Chondrocyte (in vitro differentiated cells): ENCODE results near the gene RPL37A. TPM values are rescaled to one million over a fixed set of nuclear protein-coding genes. Genes with fewer than 3 reads are reported as not detected.

Experiments used
- DNase-seq: peaks from one replicate; pipeline ENCODE4 v3.0.0; 2021; ENCODE audit warnings: mixed read lengths, low spot score
- H3K27ac Mint-ChIP-seq: one replicate; pipeline ENCODE4 v1.8.0; 2021; ENCODE audit warnings: mild to moderate bottlenecking, moderate library complexity, mixed read lengths; ENCODE audit not compliant: unreplicated experiment
- H3K27me3 Mint-ChIP-seq: 2 replicates; pipeline ENCODE4 v1.8.0; 2021; ENCODE audit warnings: low read depth, mixed read lengths
- H3K36me3 Mint-ChIP-seq: 2 replicates; pipeline ENCODE4 v1.8.0; 2021; ENCODE audit warnings: low read depth, mixed read lengths
- H3K4me1 Mint-ChIP-seq: 2 replicates; pipeline ENCODE4 v1.8.0; 2021; ENCODE audit warnings: low read depth, mild to moderate bottlenecking, mixed read lengths
- H3K4me3 Mint-ChIP-seq: one replicate; pipeline ENCODE4 v1.8.0; 2021; ENCODE audit warnings: mild to moderate bottlenecking, moderate library complexity, mixed read lengths; ENCODE audit not compliant: unreplicated experiment
- H3K9me3 Mint-ChIP-seq: 2 replicates; pipeline ENCODE4 v1.8.0; 2021; ENCODE audit warnings: low read depth, mixed read lengths
- total RNA-seq: library from RNA; stranded (reverse); gene quantifications from 3 replicates; pipeline ENCODE4 v1.2.1, GENCODE V29; 2021
- TF ChIP-seq, protein P1 (sequence below): fragments of 200-600 bp; sonication (generic); IDR thresholded peaks from 2 replicates; pipeline ENCODE4 v1.5.0; 2021; ENCODE audit warnings: antibody characterized with exemption, mild to moderate bottlenecking, moderate library complexity

Gene RPL37A
- total RNA-seq, 1 donor from 2014 or later: 2,049 TPM

DNA sequence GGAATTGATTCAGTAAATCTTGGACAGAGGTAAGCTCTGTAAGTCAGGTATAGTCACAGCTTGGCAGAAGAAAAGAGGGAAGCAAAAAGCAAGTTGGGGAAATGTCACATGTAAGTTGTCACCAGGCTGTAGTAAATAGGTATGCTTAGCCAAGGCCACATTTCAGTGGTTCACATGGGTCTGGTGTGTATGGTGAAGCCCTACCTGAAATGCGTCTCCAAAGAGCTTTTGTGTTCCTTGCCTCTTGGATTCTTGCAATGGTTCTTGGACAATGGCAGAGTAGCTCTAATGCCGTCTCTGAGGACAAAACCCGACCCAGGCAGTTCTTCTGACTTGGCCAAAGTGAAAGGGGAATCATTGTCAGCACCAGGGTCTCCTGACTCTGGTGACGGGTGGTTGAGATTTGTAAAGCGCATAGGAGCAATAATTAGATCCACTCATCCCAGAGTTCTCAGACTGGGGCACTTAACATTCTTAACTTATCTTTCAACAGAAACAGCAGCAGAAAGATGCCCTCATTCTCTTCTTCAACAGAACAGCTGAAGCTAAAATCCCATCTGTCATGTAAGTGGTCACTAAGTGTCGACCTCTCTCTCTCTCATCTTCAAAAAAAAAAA, 34.4 kb upstream of the RPL37A start:
- TF ChIP-seq, protein P1, sequence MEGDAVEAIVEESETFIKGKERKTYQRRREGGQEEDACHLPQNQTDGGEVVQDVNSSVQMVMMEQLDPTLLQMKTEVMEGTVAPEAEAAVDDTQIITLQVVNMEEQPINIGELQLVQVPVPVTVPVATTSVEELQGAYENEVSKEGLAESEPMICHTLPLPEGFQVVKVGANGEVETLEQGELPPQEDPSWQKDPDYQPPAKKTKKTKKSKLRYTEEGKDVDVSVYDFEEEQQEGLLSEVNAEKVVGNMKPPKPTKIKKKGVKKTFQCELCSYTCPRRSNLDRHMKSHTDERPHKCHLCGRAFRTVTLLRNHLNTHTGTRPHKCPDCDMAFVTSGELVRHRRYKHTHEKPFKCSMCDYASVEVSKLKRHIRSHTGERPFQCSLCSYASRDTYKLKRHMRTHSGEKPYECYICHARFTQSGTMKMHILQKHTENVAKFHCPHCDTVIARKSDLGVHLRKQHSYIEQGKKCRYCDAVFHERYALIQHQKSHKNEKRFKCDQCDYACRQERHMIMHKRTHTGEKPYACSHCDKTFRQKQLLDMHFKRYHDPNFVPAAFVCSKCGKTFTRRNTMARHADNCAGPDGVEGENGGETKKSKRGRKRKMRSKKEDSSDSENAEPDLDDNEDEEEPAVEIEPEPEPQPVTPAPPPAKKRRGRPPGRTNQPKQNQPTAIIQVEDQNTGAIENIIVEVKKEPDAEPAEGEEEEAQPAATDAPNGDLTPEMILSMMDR: no peak
- Mint-ChIP-seq H3K36me3 (peaks cover 8% of the 10 kb centered on the region), H3K4me3 (no peak overlapping the region), H3K9me3 (no peaks in the 10 kb centered on the region), H3K27me3 (no peaks in the 10 kb centered on the region), H3K27ac (no peak overlapping the region), H3K4me1 (no peaks in the 10 kb centered on the region)
- DNase-seq: no peak

GRCh38 chr2:216465579-216466195, 33.0 kb upstream of the RPL37A start:
- Mint-ChIP-seq H3K36me3 (peaks cover 11% of the 10 kb centered on the region), H3K9me3 (no peaks in the 10 kb centered on the region), H3K27ac (peak overlapping the region; percentile 27), H3K4me1 (no peaks in the 10 kb centered on the region), H3K4me3 (no peak overlapping the region), H3K27me3 (no peaks in the 10 kb centered on the region)
- TF ChIP-seq, protein P1: no peak
- DNase-seq: no peak

DNA sequence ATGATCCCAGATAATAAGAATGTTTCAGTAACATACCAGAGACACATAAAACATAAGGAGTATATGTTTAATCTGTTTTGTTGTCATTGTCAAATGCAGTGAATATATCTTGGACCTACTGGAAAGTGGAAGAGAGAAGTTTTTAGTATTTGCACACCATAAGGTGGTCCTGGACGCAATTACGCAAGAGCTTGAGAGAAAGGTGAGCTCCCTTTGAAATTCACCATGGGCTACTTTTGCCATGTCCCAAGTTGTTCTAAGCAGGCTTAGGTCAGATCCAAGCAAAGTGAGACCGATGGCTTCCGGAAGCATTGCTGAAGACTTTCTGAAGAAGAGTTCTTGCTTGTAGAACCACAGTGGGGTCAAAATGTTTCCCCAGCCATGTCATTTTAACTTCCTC, 30.8 kb upstream of the RPL37A start:
- no peak for DNase-seq

DNA sequence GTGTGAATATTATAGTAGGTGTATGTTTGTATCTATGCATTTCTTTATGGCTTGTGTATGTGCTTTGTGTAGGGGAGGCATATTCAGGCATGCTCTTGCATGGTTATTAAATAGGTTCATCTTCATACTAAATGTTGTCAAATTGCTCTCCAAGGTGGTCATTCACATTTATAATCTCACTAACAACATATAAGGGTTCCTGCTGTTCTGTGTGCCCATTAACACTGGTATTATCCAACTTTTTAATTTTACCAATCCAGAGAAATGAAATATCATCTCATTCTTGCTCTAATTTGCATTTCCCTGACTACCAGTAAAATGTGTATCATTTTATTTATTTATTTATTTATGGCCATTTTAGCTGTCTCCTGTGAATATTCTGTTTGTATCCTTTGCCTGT, 29.0 kb upstream of the RPL37A start:
- H3K27ac Mint-ChIP-seq: no peak overlapping the region
- no peak overlapping the region for H3K4me3 Mint-ChIP-seq
- H3K27me3 Mint-ChIP-seq: no peaks in the 10 kb centered on the region
- H3K36me3 Mint-ChIP-seq: peaks cover 13% of the 10 kb centered on the region
- no peaks in the 10 kb centered on the region for H3K9me3 Mint-ChIP-seq
- no peaks in the 10 kb centered on the region for H3K4me1 Mint-ChIP-seq
- TF ChIP-seq, protein P1: no peak
- no peak for DNase-seq

More for the DNA sequence above, 30.8 kb upstream of the RPL37A start:
- no peaks in the 10 kb centered on the region for H3K9me3 Mint-ChIP-seq
- no peaks in the 10 kb centered on the region for H3K4me1 Mint-ChIP-seq
- peaks cover 13% of the 10 kb centered on the region for H3K36me3 Mint-ChIP-seq
- TF ChIP-seq, protein P1: no peak
- H3K4me3 Mint-ChIP-seq: no peak overlapping the region
- no peak overlapping the region for H3K27ac Mint-ChIP-seq
- no peaks in the 10 kb centered on the region for H3K27me3 Mint-ChIP-seq

GRCh38 chr2:216473187-216473586, 25.5 kb upstream of the RPL37A start:
- no peak for DNase-seq
- Mint-ChIP-seq H3K27ac (no peak overlapping the region), H3K4me1 (no peaks in the 10 kb centered on the region), H3K9me3 (no peaks in the 10 kb centered on the region), H3K36me3 (peaks cover 13% of the 10 kb centered on the region), H3K27me3 (no peaks in the 10 kb centered on the region), H3K4me3 (no peak overlapping the region)
- TF ChIP-seq, protein P1: no peak
